Colonic mucosa (tissue), 4 donors: ENCODE data around the gene MAN1A1. TPM values are rescaled to one million over a fixed set of nuclear protein-coding genes. Genes with fewer than 3 reads are reported as not detected.

ENCODE experiments used
- DNase-seq: peaks from one replicate; pipeline ENCODE4 v3.0.0-alpha.2; 2020
- H3K27ac ChIP-seq: fragments of 200-600 bp; one replicate; pipeline ENCODE4 v1.8.0; 2021
- H3K27me3 ChIP-seq: fragments of 200-600 bp; one replicate; pipeline ENCODE4 v1.8.0; 2021
- H3K36me3 ChIP-seq: fragments of 200-600 bp; one replicate; pipeline ENCODE4 v1.8.0; 2021
- H3K4me1 ChIP-seq: fragments of 200-600 bp; one replicate; pipeline ENCODE4 v1.8.0; 2021; ENCODE audit warnings: mild to moderate bottlenecking
- H3K4me3 ChIP-seq: fragments of 200-600 bp; one replicate; pipeline ENCODE4 v1.8.0; 2021
- H3K9ac ChIP-seq, 2 donors: one replicate each; pipeline ENCODE4 v1.7.0; 2013; ENCODE audit warnings: control low read depth in 2 of 2, low read depth in 2 of 2, low read length in 2 of 2
- H3K9me3 ChIP-seq: fragments of 200-600 bp; one replicate; pipeline ENCODE4 v1.8.0; 2021
- intact Hi-C: fragments of 100-400 bp; cut with DNase I; formaldehyde crosslinking; loops from one replicate; pipeline ENCODE4 v1.14.1; 2022
- total RNA-seq, 2 donors: library from RNA; stranded (reverse); fragmentation: NEBNext Ultra II Directional in 1 of 2; extraction: Animal tissue kit (Norgen Biotek cat#: 25700) in 1 of 2; gene quantifications; one replicate each; pipeline ENCODE4 v1.2.1, GENCODE V29; 2021
- TF ChIP-seq, protein P1 (sequence below): fragments of 200-600 bp; IDR thresholded peaks from one replicate; pipeline ENCODE4 v1.8.0; 2022; ENCODE audit warnings: antibody characterized with exemption, mild to moderate bottlenecking
- donor health status: healthy.
- donor health status: DM: no; HTN: no; CAD: no.
- donor health status: DM: no; HTN: no; CAD: no.

MAN1A1 gene
- total RNA-seq, 2 donors from 2014 or later, result 43.5 to 77.1 TPM

- no peak overlapping the region for H3K4me3 ChIP-seq
- no peaks in the 10 kb centered on the region for H3K27me3 ChIP-seq
- no peak overlapping the region for H3K27ac ChIP-seq
- DNase-seq, result no peak
- no peaks in the 10 kb centered on the region for H3K4me1 ChIP-seq
- H3K36me3 ChIP-seq, result no peaks in the 10 kb centered on the region
- TF ChIP-seq, protein P1, sequence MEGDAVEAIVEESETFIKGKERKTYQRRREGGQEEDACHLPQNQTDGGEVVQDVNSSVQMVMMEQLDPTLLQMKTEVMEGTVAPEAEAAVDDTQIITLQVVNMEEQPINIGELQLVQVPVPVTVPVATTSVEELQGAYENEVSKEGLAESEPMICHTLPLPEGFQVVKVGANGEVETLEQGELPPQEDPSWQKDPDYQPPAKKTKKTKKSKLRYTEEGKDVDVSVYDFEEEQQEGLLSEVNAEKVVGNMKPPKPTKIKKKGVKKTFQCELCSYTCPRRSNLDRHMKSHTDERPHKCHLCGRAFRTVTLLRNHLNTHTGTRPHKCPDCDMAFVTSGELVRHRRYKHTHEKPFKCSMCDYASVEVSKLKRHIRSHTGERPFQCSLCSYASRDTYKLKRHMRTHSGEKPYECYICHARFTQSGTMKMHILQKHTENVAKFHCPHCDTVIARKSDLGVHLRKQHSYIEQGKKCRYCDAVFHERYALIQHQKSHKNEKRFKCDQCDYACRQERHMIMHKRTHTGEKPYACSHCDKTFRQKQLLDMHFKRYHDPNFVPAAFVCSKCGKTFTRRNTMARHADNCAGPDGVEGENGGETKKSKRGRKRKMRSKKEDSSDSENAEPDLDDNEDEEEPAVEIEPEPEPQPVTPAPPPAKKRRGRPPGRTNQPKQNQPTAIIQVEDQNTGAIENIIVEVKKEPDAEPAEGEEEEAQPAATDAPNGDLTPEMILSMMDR, result no peak
- intact Hi-C loops, result no loop called here
- H3K9ac ChIP-seq, result no peak overlapping the region
- H3K9me3 ChIP-seq, result no peaks in the 10 kb centered on the region
These were observed 155.9 kb downstream of the MAN1A1 start for GRCh38 chr6:119193707-119194106.

DNA sequence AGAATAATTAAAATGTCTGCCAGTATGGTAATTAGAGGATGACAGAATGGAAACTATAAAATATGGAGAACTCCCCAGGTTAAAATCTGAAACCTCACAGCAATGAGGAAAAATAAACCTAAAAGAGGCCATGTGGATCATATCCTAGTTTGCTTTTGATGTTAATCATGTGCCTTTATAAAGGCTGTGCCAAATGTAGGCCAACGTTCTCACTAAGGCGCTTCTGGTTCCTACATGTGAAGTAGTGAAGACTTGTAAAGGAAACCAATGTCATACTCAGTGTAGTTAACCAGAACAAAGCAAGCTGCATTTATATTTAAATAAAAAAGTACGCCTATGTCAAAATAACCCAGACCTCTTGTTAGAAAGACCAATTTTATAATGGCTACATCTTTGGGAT is 157.4 kb downstream of the MAN1A1 start:
- H3K36me3 ChIP-seq, result no peaks in the 10 kb centered on the region
- no peaks in the 10 kb centered on the region for H3K9me3 ChIP-seq
- no peaks in the 10 kb centered on the region for H3K27me3 ChIP-seq
- no peaks in the 10 kb centered on the region for H3K4me1 ChIP-seq
- H3K4me3 ChIP-seq, result no peak overlapping the region
- no peak for DNase-seq
- intact Hi-C loops, result no loop called here
- TF ChIP-seq, protein P1, result no peak
- no peak overlapping the region for H3K27ac ChIP-seq
- no peak overlapping the region for H3K9ac ChIP-seq

DNA sequence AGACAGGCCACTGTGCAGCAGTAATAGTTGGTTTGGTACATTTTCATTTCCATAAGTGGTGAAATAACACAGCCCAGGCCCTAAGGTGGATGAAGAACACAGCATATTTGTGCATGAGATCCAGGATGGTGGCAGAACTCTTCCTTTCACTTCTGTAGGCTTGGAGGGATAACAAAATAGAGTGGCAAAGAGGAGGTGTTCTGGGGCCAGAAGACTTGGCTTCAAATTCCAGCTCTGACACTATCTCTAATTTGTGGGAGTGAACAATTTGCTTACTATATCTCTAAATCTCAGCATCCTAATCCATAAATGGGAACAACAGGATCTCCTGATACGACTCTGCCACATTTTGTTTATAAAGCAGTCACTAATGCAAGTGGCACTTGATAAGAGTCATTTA is 159.4 kb downstream of the MAN1A1 start:
- H3K9ac ChIP-seq, result no peak overlapping the region
- H3K36me3 ChIP-seq, result no peaks in the 10 kb centered on the region
- H3K4me3 ChIP-seq, result no peak overlapping the region
- TF ChIP-seq, protein P1, result no peak
- no peaks in the 10 kb centered on the region for H3K9me3 ChIP-seq
- no peak overlapping the region for H3K27ac ChIP-seq
- intact Hi-C loops, result no loop called here
- no peak for DNase-seq
- no peaks in the 10 kb centered on the region for H3K4me1 ChIP-seq
- no peaks in the 10 kb centered on the region for H3K27me3 ChIP-seq

DNA sequence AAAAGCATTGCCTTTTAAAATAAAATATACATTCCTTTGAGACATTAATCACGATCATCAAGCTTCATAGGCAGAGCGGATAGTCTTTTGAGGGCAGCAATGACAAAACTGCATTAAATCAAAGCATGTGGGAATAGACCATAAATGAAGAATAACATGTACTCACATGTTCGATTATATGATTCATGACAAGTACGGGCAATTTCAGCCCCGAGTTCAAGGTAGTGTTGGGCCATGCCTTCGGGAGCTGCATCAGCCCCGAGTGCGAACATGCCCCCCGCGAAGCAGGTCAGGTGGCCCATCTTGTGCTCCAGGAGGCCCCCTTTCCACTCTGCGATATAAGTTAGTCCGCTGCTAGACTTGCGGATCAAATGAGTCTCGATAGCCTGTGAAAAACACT is 160.1 kb downstream of the MAN1A1 start:
- Histone ChIP-seq H3K9me3 (no peaks in the 10 kb centered on the region), H3K9ac (no peak overlapping the region), H3K27me3 (no peaks in the 10 kb centered on the region), H3K4me3 (no peak overlapping the region), H3K27ac (no peak overlapping the region), H3K4me1 (no peaks in the 10 kb centered on the region), H3K36me3 (no peaks in the 10 kb centered on the region)
- DNase-seq, result no peak
- TF ChIP-seq, protein P1, result no peak
- intact Hi-C loops, result no loop called here

GRCh38 chr6:119187596-119187995 is 162.0 kb downstream of the MAN1A1 start:
- Histone ChIP-seq H3K27me3 (no peaks in the 10 kb centered on the region), H3K27ac (no peak overlapping the region), H3K4me1 (no peaks in the 10 kb centered on the region), H3K36me3 (no peaks in the 10 kb centered on the region), H3K9ac (no peak overlapping the region), H3K9me3 (no peaks in the 10 kb centered on the region), H3K4me3 (no peak overlapping the region)
- intact Hi-C loops, result no loop called here
- TF ChIP-seq, protein P1, result no peak
- no peak for DNase-seq

- TF ChIP-seq, protein P1, result no peak
- H3K4me1 ChIP-seq, result no peaks in the 10 kb centered on the region
- DNase-seq, result no peak
- no peaks in the 10 kb centered on the region for H3K27me3 ChIP-seq
- H3K27ac ChIP-seq, result no peak overlapping the region
- H3K36me3 ChIP-seq, result no peaks in the 10 kb centered on the region
- intact Hi-C loops, result no loop called here
- no peak overlapping the region for H3K9ac ChIP-seq
- no peak overlapping the region for H3K4me3 ChIP-seq
- no peaks in the 10 kb centered on the region for H3K9me3 ChIP-seq
These were observed 163.1 kb downstream of the MAN1A1 start for GRCh38 chr6:119186490-119186889.
